Activated naive CD4-positive, alpha-beta T cell treated with anti-CD3 and anti-CD28 coated beads for 36 hours (primary cell): Measurements from ENCODE around the gene ADGRL1. TPM values are rescaled to one million over a fixed set of nuclear protein-coding genes. Genes with fewer than 3 reads are reported as not detected.

ENCODE experiments used
- CTCF ChIA-PET: fragments of 350-600 bp; sonication (Branson Sonifier 250); formaldehyde crosslinking; loops from one replicate; lab custom pipeline; 2021; ENCODE audit warnings: antibody characterized with exemption; lab: Charles Lee
- DNase-seq: peaks from one replicate; pipeline ENCODE4 v3.0.0-alpha.2; 2020
- H3K27ac Mint-ChIP-seq: one replicate; pipeline ENCODE4 v1.8.0; 2021; ENCODE audit warnings: mild to moderate bottlenecking, mixed read lengths
- H3K27me3 Mint-ChIP-seq: one replicate; pipeline ENCODE4 v1.8.0; 2021; ENCODE audit warnings: low read depth, mixed read lengths
- H3K36me3 Mint-ChIP-seq: one replicate; pipeline ENCODE4 v1.8.0; 2021; ENCODE audit warnings: low read depth, mixed read lengths
- H3K4me1 Mint-ChIP-seq: one replicate; pipeline ENCODE4 v1.8.0; 2021; ENCODE audit warnings: low read depth, mixed read lengths
- H3K4me3 Mint-ChIP-seq: one replicate; pipeline ENCODE4 v1.8.0; 2021; ENCODE audit warnings: mild to moderate bottlenecking, moderate library complexity, mixed read lengths
- H3K9me3 Mint-ChIP-seq: one replicate; pipeline ENCODE4 v1.8.0; 2021; ENCODE audit warnings: mixed read lengths
- intact Hi-C: fragments of 100-400 bp; cut with micrococcal nuclease; formaldehyde crosslinking; loops from one replicate; pipeline ENCODE4 v1.15.1; 2023
- total RNA-seq, 2 experiments: library from RNA; stranded (reverse); gene quantifications; one replicate each; pipeline ENCODE4 v1.2.3, GENCODE V29; 2021

Gene ADGRL1
- total RNA-seq, 2 experiments from 2014 or later: 13.5 to 14.6 TPM

DNA sequence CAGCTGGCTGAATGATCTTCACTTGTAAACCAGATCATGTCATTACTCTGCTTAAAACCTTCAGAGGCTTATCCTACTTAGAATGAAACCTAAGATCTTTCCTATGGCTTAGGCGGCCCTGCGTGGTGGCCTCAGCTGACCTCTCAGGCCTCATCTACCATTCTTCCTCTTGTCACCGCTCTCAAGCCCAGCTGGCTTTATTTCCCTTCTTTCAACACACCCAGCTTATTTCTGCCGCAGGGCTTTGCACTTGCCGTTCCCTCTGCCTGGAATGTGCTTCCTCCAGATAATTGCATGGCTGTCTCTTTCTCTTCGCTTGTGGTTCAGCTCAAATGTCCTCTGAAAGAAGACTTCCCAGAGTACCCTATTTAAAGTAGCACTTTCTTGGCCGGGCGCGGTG lies 66.0 kb downstream of the ADGRL1 start:
- DNase-seq: no peak
- Mint-ChIP-seq H3K4me1 (peaks cover 41% of the 10 kb centered on the region), H3K9me3 (no peaks in the 10 kb centered on the region), H3K4me3 (no peak overlapping the region), H3K27me3 (no peaks in the 10 kb centered on the region), H3K27ac (no peak overlapping the region), H3K36me3 (peaks cover 13% of the 10 kb centered on the region)
- intact Hi-C loops: loop anchor here (5.0 kb wide), 1 partner anchor 57 kb away; no protein-coding TSS in a partner anchor
- CTCF ChIA-PET: interaction anchor here (0.6 to 2.7 kb wide), 5 partner anchors 8 to 208 kb away, joined by 3 to 15 read pairs (median 5); no protein-coding TSS in a partner anchor

DNA sequence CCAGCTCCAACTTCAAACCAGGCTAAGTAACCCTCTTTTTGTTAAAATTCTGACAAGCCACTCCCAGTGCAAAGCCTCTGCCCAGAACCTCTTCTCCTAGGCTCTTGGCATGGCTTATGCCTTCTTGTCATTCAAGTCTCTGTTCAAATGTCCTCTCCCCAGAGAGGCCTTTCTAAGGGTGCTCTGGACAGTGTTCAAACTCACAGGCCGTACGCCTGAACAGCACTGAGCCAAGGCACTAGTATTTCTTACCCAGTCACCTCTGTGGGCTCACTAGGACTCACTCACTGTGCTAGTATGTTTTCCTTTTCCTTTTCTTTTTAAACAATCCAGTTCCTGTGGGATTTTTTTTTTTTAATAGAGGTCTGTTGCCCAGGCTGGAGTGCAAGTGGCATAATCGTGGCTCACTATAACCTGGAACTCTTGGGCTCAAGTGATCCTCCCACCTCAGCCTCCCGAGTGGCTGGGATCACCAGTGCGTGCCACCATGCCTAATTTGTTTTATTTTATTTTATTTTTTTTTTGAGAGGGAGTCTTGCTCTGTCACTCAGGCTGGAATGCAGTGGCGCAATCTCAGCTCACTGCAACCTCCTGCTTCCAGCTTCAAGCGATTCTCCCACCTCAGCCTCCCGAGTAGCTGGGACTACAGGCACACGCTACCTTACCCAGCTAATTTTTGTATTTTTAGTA lies 67.2 kb downstream of the ADGRL1 start:
- CTCF ChIA-PET: interaction anchor here (0.6 to 3.6 kb wide), 6 partner anchors 10 to 209 kb away, joined by 3 to 15 read pairs (median 6); no protein-coding TSS in a partner anchor
- H3K4me3 Mint-ChIP-seq: peak overlapping the region; percentile 46
- H3K36me3 Mint-ChIP-seq: peaks cover 20% of the 10 kb centered on the region
- H3K9me3 Mint-ChIP-seq: no peaks in the 10 kb centered on the region
- H3K4me1 Mint-ChIP-seq: peaks cover 48% of the 10 kb centered on the region
- DNase-seq: no peak
- H3K27me3 Mint-ChIP-seq: no peaks in the 10 kb centered on the region
- intact Hi-C loops: loop anchor here (5.0 kb wide), 1 partner anchor 59 kb away; no protein-coding TSS in a partner anchor
- H3K27ac Mint-ChIP-seq: peak overlapping the region; percentile 65

DNA sequence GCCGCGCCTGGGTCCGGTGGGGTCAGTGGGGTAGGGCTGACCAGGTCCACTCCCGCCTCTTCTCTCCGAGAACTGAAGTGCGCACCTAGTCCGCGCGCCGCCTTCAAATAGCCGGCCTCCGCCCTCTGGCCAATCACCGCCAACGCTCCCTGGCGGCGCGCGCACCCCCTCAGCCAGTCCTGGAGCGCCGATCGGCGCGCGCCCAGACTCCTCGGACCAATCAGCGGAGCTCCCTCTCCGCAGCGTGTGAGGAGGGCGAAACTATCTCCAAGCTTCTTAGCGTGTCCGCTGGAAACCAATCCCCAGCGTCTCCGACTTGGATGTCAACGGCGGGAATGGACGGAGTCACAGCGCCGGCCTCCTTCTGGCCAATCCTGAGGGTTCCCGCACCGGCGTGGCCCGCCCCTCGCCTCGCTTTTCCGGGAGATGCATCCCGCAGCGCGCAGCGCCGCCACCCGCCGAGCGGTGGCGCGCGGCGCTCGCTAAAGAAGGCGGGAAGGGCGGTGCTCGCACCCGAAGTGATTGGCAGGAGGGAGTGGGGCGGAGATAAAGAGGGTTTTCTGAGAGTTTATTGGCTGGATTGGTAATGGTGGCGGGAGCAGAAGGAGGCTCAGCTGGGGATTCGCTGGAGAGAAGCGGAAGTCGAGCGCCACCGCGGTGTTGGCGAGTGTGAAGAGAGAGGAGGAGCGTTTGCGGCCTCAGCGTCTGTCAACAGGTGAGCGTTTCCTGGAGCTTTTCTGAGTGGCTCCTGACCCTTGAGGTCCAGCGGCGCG lies 69.3 kb downstream of the ADGRL1 start, which contains the start of gene ASF1B:
Gene ASF1B, minus strand, starts transcription at position 81 of the 773 bp plus-strand sequence. CDS start 133 bp downstream, outside the sequence.
- no peaks in the 10 kb centered on the region for H3K9me3 Mint-ChIP-seq
- H3K36me3 Mint-ChIP-seq: peaks cover 20% of the 10 kb centered on the region
- no peaks in the 10 kb centered on the region for H3K27me3 Mint-ChIP-seq
- intact Hi-C loops: loop anchor here (1.0 to 5.0 kb wide), 17 partner anchors 13 to 436 kb away; partner anchors contain the start of genes DCAF15, DDX39A, DNAJB1 and NDUFB7
- H3K4me3 Mint-ChIP-seq: peak within 1 kb of the TSS; percentile 83
- peak; percentile 99 for DNase-seq
- H3K27ac Mint-ChIP-seq: peak within 1 kb of the TSS; percentile 91
- H3K4me1 Mint-ChIP-seq: peaks cover 41% of the 10 kb centered on the region
- CTCF ChIA-PET: interaction anchor here (0.6 to 3.6 kb wide), 45 partner anchors 9 to 363 kb away, joined by 3 to 17 read pairs (median 4); partner anchors contain the start of genes C19orf67, MISP3 and PRKACA

DNA sequence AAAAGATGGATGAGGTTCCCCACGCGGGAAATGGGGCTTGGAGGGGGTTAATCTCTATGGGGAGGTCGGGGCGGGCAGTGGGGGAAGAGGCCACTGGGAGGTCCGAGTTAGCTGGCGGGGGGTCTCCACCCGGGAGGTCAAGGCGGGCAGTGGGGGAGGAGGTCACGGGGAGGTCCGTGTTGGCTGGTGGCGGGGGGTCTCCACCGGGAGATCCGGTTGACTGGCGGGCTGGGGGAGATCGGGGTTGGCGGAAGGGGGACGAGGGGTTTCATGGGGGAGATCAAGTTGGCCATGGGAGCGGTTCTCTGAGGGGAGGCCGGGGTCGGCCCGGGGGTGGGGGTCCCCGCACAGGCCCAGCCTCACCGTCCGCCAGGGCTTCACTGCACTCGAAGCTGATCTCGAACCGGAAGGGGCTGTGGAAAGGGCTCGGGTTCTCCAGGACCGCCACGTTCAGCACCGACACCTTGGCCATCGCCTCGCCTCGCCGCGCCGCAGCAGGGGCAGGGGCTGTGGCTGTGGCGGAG lies 69.9 kb downstream of the ADGRL1 start:
- peak overlapping the region; percentile 74 for H3K27ac Mint-ChIP-seq
- H3K4me3 Mint-ChIP-seq: peak overlapping the region; percentile 83
- H3K9me3 Mint-ChIP-seq: no peaks in the 10 kb centered on the region
- no peak for DNase-seq
- H3K4me1 Mint-ChIP-seq: peaks cover 36% of the 10 kb centered on the region
- intact Hi-C loops: loop anchor here (1.0 to 5.0 kb wide), 7 partner anchors 19 to 339 kb away; partner anchors contain the start of genes PRKACA and PTGER1
- no peaks in the 10 kb centered on the region for H3K27me3 Mint-ChIP-seq
- CTCF ChIA-PET: interaction anchor here (0.6 to 3.6 kb wide), 36 partner anchors 10 to 364 kb away, joined by 3 to 17 read pairs (median 4); partner anchors contain the start of genes C19orf67, MISP3 and PRKACA
- peaks cover 21% of the 10 kb centered on the region for H3K36me3 Mint-ChIP-seq

DNA sequence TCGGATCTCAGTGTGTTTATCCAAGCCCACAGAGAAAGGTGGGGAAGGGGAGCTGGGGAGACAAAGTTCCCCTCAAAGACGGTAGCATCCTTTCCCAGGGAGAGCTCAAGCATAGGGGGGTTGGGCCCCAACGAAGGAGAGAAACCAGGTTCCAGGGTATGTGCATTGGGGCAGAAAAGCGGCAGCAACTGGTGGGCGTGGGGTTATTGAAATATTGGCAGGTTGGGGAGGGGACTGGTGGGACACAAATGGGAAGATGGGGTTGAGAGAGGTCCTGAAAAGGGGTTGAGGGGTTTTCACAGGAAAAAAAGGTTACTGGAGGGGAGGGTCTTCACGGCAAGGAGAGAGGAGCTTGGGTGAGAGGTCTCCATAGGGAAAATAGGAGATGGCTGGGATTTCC lies 70.6 kb downstream of the ADGRL1 start:
- H3K27me3 Mint-ChIP-seq: no peaks in the 10 kb centered on the region
- H3K36me3 Mint-ChIP-seq: peaks cover 20% of the 10 kb centered on the region
- intact Hi-C loops: loop anchor here (5.0 kb wide), 1 partner anchor 62 kb away; no protein-coding TSS in a partner anchor
- DNase-seq: no peak
- CTCF ChIA-PET: interaction anchor here (0.7 to 2.3 kb wide), 5 partner anchors 11 to 285 kb away, joined by 3 to 5 read pairs (median 4); no protein-coding TSS in a partner anchor
- H3K4me1 Mint-ChIP-seq: peaks cover 34% of the 10 kb centered on the region
- no peak overlapping the region for H3K27ac Mint-ChIP-seq
- no peaks in the 10 kb centered on the region for H3K9me3 Mint-ChIP-seq
- peak overlapping the region; percentile 83 for H3K4me3 Mint-ChIP-seq

DNA sequence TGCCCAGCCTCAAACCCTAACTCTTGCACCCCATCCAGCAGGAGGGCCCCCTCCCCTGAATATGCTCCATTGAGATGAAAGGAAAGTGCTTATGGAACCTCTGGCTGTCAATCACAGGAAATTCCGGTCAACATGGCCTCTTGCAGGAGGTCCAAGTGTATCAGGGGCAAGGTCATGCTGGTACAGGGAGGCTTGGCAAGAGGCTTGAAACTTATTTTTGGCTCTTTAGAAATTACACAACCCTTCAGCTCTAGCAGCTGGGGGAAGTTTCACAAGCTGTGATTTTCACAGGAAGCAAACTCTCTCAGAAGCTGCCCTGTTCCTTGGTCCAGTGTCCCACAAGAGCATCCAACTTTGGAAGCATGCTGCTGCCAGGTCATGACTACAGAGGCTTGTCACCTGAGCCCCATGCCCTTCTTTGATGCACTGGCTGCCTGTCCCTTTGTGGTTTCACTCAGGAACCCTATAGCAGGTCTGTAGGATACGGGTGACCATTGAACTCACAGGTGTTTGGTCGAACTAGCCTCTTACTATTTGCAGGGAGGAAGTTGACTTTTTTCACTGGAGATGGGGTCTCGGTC lies 78.0 kb downstream of the ADGRL1 start:
- H3K4me1 Mint-ChIP-seq: no peaks in the 10 kb centered on the region
- H3K9me3 Mint-ChIP-seq: no peaks in the 10 kb centered on the region
- CTCF ChIA-PET: no interaction called here
- intact Hi-C loops: no loop called here
- H3K36me3 Mint-ChIP-seq: peaks cover 28% of the 10 kb centered on the region
- no peak for DNase-seq
- no peaks in the 10 kb centered on the region for H3K27me3 Mint-ChIP-seq
- no peak overlapping the region for H3K27ac Mint-ChIP-seq
- no peak overlapping the region for H3K4me3 Mint-ChIP-seq

DNA sequence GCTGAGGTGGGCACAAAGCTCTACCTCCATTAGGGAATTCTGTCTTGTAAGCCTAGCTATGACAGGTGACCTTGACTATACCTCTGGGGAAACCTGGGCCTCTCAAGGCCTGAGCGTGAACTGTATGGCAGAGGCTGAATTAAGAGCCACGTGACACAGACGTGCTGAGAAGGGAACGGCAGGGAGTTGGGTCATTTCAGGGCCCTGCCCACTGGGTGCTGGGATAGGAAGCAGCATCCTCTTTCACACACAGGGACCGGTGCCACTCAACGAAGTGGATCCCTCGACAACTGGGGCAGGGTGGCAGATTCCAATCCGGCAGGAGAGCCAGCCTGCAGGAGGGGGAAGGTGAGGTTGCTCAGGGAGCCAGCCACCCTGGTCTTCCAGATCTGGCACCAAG lies 78.8 kb downstream of the ADGRL1 start:
- DNase-seq: no peak
- CTCF ChIA-PET: interaction anchor here (2.6 kb wide), 1 partner anchor 13 kb away, joined by 7 read pairs; no protein-coding TSS in a partner anchor
- H3K9me3 Mint-ChIP-seq: no peaks in the 10 kb centered on the region
- H3K36me3 Mint-ChIP-seq: peaks cover 33% of the 10 kb centered on the region
- no peaks in the 10 kb centered on the region for H3K4me1 Mint-ChIP-seq
- H3K4me3 Mint-ChIP-seq: no peak overlapping the region
- H3K27ac Mint-ChIP-seq: no peak overlapping the region
- H3K27me3 Mint-ChIP-seq: no peaks in the 10 kb centered on the region
- intact Hi-C loops: no loop called here

DNA sequence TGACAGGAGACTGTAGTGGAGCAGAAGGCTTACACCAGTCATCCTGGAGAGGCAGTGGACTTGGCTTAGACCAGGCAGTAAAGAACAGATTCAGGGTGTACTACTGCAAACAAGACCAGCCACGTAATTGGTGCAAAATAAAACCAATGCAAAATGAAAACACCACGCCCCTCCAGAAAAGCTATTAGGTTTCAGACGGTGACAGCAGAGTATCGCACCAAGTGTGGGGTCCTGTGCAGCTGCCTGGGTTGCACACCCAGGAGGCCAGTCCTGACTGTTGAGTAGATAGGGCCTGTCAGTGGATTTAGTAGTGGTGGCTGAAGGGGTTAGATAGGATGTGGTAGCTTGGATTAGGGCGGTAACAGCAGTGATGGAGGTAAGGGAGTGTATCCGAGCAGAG lies 83.0 kb downstream of the ADGRL1 start:
- Mint-ChIP-seq H3K4me1 (peaks cover 9% of the 10 kb centered on the region), H3K36me3 (peaks cover 27% of the 10 kb centered on the region), H3K4me3 (no peak overlapping the region), H3K27me3 (no peaks in the 10 kb centered on the region), H3K9me3 (no peaks in the 10 kb centered on the region), H3K27ac (no peak overlapping the region)
- intact Hi-C loops: no loop called here
- no peak for DNase-seq
- CTCF ChIA-PET: interaction anchor here (0.5 to 1.2 kb wide), 2 partner anchors 11 to 15 kb away, joined by 4 read pairs; a partner anchor contains a TSS

DNA sequence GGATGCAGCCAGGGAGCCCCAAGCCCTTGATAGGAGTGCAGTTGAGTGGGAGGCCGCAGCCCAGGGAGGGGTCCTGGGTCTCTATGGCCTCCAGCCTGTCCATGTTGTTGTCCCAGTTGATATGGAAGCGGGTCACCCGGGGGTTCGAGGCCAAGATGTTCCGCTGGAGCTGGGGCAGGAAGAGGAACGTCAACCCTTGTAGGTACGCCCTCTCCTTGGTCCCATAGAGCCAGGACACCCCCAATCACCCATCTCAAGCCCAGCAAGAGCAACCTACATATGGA lies 85.5 kb downstream of the ADGRL1 start:
- CTCF ChIA-PET: no interaction called here
- Mint-ChIP-seq H3K27me3 (no peaks in the 10 kb centered on the region), H3K4me3 (no peak overlapping the region), H3K4me1 (peaks cover 25% of the 10 kb centered on the region), H3K36me3 (peaks cover 19% of the 10 kb centered on the region), H3K9me3 (no peaks in the 10 kb centered on the region), H3K27ac (no peak overlapping the region)
- intact Hi-C loops: no loop called here
- no peak for DNase-seq

DNA sequence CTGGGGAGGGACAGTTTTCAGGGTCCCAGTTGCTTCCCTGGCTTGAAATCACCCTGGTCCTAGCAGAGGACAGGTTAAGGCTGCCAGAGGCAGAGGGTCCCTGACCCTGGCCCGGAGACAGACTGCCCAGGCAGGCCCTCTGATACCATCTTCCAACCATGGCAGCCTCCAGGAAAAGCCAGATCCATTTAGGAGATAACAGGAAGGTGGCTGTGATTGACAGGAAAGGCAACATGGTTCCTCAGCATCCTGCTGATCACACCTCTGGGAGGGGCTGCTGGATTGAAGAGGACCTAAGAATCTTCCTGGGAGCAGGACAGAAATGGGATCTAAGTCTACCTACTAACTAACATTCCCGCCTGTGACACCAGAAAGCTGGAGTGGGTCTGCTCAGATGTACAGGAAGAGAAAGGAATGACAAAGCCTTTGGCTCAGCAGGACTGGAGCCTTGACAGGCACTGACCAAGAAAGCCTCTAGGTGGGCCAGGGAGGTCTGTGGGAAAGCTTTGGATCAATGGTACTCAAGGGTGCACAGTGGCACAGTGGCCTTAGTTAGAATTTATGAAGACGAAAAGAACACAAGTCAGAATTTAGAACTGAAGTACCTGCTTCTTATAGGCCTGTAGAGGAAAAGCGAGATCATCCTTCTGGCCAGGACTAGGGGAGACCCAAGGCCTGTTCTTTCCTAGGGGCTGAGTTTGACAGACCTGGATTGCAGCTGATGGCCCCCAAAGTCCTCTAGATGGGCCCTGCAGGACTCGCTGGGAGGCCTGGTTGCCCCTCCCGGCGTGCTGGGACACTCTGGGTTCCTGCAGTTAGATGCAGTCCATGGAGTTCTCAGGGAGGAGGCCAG lies 86.1 kb downstream of the ADGRL1 start:
- Mint-ChIP-seq H3K27me3 (no peaks in the 10 kb centered on the region), H3K27ac (no peak overlapping the region)

DNA sequence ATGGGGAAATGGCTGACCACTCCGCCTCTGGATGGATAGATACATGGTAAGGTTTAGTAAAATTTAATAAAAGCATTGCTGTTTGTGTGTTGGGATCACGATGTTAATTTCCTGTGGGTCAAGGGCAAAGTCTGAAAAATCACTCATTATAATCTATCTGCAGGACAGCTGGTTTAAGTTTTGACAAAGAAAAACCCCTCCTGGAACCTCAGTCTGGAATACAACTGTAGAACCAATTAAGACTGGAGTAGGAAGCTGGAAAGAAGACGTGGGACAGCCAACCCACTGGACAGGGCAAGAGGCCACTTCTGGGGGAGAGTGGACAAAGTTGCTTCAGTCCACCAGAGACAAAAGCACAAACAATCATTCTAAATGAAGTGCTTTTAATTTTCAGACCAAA lies 86.8 kb downstream of the ADGRL1 start:
- CTCF ChIA-PET: no interaction called here
- H3K27ac Mint-ChIP-seq: no peak overlapping the region
- H3K27me3 Mint-ChIP-seq: no peaks in the 10 kb centered on the region
- peaks cover 9% of the 10 kb centered on the region for H3K36me3 Mint-ChIP-seq
- peak overlapping the region; percentile 82 for H3K4me3 Mint-ChIP-seq
- intact Hi-C loops: no loop called here
- peaks cover 31% of the 10 kb centered on the region for H3K4me1 Mint-ChIP-seq
- H3K9me3 Mint-ChIP-seq: no peaks in the 10 kb centered on the region
- DNase-seq: no peak

More for the DNA sequence above, 86.1 kb downstream of the ADGRL1 start:
- peaks cover 15% of the 10 kb centered on the region for H3K36me3 Mint-ChIP-seq
- no peak overlapping the region for H3K4me3 Mint-ChIP-seq
- CTCF ChIA-PET: no interaction called here
- H3K4me1 Mint-ChIP-seq: peaks cover 29% of the 10 kb centered on the region
- no peak for DNase-seq
- intact Hi-C loops: no loop called here
- H3K9me3 Mint-ChIP-seq: no peaks in the 10 kb centered on the region
